GM12865 (cell line): ENCODE results near the gene GBX1.

Experiments
- DNase-seq: peaks from one replicate; pipeline ENCODE4 v3.0.0; 2010; ENCODE audit warnings: low read depth
- H3K4me3 ChIP-seq: 2 replicates; pipeline ENCODE4 v1.5.1; 2011; ENCODE audit warnings: mild to moderate bottlenecking, low read depth, low read length, control low read depth
- TF ChIP-seq, protein P1 (sequence below): IDR thresholded peaks from 2 replicates; pipeline ENCODE4 v1.5.1; 2011; ENCODE audit warnings: low read length, control low read depth, low read depth, inconsistent platforms; ENCODE audit not compliant: insufficient read depth; ENCODE audit errors: missing control alignments

The GBX1 gene

DNA sequence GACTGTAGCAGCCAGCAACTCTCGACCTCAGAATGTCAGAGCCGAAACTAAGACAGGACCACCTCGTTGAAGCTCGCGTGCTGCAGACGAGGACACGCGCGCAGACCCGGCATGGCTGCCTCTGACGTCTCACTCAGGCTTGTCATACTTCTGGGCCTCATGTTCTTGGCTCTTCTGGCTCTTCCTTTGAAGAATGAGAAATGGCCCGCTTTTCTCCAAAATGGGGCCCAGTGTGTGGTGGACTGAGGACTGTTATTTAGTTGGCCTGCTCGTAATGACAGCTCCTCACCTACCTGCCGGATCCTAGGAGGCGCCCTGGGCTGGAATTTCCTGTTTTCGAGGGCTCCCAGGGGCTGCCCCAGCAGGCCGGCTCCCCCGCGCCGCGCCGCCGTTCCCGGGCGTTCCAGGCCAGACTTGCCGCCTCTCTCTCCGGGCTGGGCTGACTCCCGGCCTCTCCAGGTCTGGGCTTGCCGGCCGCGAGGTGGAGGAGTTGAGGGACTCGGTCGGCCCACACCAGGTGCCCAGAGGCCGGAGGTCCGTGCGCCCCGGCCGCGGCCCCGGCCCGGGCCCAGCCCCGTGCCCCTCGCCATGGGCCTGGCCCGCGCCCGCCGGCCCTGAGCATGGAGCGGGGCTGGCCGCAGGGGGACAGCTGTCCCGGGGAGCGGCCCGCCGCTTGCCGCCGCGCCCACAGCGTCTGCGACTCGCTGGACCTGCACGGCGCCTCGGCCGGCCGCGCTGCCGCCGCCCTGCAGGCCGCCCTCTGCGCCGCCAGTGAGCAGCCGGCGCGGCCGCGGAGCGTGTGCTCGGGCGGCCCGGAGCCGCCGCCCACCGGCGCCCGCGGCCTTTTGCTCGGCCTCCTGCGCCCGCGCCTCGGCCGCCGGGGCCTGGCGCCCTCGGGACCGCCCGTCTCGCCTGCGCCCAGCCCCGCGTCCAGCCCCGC, 53.1 kb downstream of the GBX1 start:
- H3K4me3 ChIP-seq, result no peak overlapping the region
- TF ChIP-seq, protein P1, sequence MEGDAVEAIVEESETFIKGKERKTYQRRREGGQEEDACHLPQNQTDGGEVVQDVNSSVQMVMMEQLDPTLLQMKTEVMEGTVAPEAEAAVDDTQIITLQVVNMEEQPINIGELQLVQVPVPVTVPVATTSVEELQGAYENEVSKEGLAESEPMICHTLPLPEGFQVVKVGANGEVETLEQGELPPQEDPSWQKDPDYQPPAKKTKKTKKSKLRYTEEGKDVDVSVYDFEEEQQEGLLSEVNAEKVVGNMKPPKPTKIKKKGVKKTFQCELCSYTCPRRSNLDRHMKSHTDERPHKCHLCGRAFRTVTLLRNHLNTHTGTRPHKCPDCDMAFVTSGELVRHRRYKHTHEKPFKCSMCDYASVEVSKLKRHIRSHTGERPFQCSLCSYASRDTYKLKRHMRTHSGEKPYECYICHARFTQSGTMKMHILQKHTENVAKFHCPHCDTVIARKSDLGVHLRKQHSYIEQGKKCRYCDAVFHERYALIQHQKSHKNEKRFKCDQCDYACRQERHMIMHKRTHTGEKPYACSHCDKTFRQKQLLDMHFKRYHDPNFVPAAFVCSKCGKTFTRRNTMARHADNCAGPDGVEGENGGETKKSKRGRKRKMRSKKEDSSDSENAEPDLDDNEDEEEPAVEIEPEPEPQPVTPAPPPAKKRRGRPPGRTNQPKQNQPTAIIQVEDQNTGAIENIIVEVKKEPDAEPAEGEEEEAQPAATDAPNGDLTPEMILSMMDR, result no peak
- DNase-seq, result no peak

DNA sequence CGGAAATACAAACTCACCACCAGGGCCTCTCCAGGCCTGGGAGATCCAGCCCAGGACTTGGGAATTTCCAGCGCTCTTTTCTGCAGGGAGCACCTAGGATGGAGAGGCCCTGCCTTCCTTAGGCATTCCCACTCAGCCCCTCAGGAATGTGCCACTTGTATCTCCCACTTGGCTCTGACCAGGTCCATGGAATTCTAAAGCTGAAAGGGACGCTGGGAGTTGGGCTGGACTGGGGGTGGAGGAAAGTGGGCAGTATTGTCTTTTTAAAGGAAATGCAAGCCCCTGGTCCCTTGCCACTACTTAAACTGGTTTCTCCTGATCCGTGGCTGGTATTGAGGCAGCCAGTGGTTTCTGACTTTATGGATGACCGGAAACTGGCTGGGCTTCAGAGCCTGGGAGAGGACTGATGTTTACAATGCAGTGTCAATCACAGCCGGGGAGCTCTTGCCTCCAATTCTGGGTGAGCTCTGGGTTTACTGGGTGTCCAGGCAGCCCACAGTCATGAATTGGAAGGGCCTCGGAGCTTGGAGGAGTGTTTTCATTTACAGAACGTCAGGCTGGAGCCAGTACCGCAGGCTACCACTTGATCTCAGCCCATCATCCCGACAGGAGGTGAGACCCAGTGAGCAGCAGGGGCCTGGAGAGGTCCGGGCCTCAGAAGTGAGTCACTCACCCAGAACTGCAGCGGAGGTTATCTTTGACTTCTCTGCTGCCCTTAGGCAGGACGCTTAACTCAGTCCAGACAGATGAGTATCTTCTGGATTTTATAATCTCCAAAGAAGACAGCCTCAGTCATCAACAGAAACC, 53.9 kb downstream of the GBX1 start:
- TF ChIP-seq, protein P1, result no peak
- no peak for DNase-seq
- H3K4me3 ChIP-seq, result no peak overlapping the region

- TF ChIP-seq, protein P1, result peak; percentile 90
- peak; percentile 77 for DNase-seq
- H3K4me3 ChIP-seq, result no peak overlapping the region
Observed at GRCh38 chr7:151110941-151111645, 56.4 kb downstream of the GBX1 start.

DNA sequence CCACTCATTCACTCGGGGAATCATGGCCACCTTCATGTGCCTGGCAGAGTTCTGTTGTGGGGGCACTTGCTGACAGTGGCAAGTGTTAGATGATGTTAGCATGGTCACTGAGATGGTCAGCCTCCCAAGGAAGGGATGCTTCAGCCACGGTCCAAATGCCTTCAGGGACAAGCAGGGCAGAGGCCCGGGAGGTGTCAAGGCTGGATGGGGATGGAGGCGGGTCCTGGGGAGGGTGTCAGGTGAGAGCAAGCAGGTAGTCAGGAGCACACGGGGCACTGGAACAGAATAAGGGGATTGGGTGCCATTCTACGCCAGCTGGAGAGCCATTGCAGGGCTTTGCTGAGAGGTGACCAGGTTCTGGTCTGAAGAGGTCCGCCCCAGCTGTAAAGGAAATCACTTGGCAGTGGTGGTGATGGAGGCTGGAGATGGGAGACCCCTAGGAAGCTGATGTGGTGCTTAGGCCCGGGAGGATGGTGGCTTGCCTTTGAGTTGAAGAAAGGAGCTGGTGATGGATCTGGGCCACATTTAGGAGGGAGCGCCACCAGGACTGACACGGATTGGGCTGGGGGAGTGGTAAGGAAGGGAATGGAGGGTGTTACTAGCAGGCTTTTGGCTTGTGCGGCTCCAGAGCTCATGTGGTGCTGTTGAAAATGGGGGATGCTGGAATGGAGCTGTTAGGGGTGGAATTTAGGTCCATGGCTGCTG, 57.1 kb downstream of the GBX1 start:
- DNase-seq, result no peak
- TF ChIP-seq, protein P1, result no peak
- no peak overlapping the region for H3K4me3 ChIP-seq

GRCh38 chr7:151109094-151110048, 58.1 kb downstream of the GBX1 start:
- H3K4me3 ChIP-seq, result no peak overlapping the region
- TF ChIP-seq, protein P1, result no peak
- DNase-seq, result no peak

DNA sequence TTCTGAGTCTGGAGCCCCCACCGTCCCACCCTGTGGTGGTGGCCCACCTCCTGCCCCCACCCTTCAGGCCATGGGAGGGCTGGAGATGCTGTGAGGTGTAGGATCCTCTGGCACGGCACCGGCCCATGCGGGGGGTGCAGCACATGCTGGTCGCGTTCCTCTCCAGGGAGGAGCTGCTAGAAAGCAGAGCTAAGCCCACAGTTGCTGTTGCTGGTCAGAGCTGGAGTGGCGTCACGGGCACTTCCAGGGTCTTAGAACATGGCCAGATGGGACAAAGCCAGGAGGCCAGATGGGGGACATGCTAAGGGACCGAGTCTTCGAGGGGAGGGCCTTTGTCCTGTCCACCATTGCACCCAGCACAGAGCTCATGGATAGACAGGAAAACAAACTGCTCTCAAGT, 59.6 kb downstream of the GBX1 start:
- H3K4me3 ChIP-seq, result no peak overlapping the region
- no peak for DNase-seq
- TF ChIP-seq, protein P1, result no peak
